ENCODE measurements around the gene CCR1. TPM values are rescaled to one million over a fixed set of nuclear protein-coding genes. Genes with fewer than 3 reads are reported as not detected.

CCR1 gene
- total and polyA plus RNA-seq, 9 of the 15 experiments (the other 6 are each of a cell fraction or from before 2014, with no cell fraction given): not detected

DNA sequence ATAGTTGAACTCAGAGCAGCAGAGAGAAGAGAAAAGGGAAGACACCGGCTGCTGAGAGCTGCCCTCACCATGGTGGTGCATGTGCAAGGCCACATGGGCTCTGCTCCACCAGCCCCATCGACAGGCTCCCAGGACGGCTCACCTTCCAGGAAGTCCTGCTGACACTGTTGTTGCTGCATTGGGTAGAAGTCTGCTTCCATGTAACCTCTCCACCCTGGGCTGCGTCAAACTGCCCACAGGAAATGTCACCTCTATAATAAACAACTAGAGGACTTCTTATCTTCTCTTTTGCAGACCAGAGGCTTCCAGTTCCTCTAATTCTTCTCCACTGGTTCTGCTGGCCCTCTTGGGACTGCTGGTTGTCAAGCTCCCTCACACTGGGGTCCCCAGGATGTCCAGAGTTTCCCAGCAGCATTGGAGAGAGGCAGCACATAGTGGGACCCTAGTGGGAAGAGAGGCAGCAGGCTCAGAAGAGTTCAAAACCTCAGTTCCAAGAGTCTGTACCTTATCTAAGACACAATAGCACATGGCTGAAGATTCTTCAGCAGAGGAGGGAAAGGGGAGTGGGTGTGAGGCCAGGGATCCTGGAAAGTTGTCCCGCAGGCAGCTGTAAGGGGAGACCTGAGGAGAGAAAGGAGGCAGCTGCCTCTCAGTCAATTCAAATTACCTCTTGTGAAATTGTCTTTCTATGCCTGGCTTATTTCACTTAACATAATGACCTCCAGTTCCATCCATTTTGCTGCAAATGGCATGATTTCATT, 28.4 kb upstream of the CCR1 start (continued):
- TF ChIP-seq, protein P1, sequence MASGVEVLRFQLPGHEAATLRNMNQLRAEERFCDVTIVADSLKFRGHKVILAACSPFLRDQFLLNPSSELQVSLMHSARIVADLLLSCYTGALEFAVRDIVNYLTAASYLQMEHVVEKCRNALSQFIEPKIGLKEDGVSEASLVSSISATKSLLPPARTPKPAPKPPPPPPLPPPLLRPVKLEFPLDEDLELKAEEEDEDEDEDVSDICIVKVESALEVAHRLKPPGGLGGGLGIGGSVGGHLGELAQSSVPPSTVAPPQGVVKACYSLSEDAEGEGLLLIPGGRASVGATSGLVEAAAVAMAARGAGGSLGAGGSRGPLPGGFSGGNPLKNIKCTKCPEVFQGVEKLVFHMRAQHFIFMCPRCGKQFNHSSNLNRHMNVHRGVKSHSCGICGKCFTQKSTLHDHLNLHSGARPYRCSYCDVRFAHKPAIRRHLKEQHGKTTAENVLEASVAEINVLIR (CRISPR knock-in tag; IDR thresholded peaks at IDR 0.05): peak; percentile 41; the same call in 1 of the 2 replicates

DNA sequence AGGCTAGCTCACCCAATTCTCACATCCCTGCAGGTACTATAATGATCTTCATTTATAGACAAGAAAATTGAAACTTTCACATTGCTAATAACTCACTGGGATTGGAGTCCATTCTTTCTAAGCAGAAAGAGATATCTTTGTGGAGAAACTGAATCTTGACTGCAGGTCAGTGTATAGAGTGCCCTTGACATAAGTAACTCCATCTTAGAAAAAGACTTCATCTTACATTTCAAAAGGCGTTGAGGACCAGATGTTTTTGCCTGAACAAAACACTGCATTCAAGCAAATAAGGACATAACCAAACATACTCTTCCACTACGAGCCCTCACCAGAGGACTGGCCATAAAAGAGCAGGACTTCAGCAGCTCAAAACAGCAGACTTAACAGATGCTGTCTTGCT, 27.3 kb upstream of the CCR1 start:
- Histone ChIP-seq H3K9me1 (ENCODE audit: control insufficient read depth, insufficient read depth, low read length) (no peaks in the 10 kb centered on the region), H3K4me2 (ENCODE audit: insufficient read depth, low read length) (no peak overlapping the region), H3K9me3 (replicated peaks; ENCODE audit: control insufficient read depth, insufficient read depth, low read depth, low read length) (no peaks in the 10 kb centered on the region), H3K4me1 (replicated peaks in 1 of 2; ENCODE audit: control insufficient read depth in 2 of 2, insufficient read depth in 2 of 2, low read length in 2 of 2) (no peaks in the 10 kb centered on the region; a peak in 1 of 5 replicates), H3K79me2 (ENCODE audit: control insufficient read depth, insufficient read depth, low read length) (no peaks in the 10 kb centered on the region), H3K4me3 (no peak overlapping the region), H4K20me1 (replicated peaks; ENCODE audit: control insufficient read depth, insufficient read depth, low read length) (no peaks in the 10 kb centered on the region), H2AFZ (ENCODE audit: low read depth, low read length) (no peak overlapping the region), H3K36me3 (ENCODE audit: control insufficient read depth, insufficient read depth, low read length) (no peaks in the 10 kb centered on the region), H3K27ac (ENCODE audit: extremely low read depth, low read depth, low read length) (no peak overlapping the region), H3K9ac (ENCODE audit: insufficient read depth in 1 of 2, low read depth in 2 of 2, low read length in 2 of 2) (no peak overlapping the region), H3K27me3 (ENCODE audit: control insufficient read depth in 2 of 2, insufficient read depth in 2 of 2, low read length in 2 of 2) (peaks cover 0 to 13% of the 10 kb centered on the region in 2 experiments; a peak in 3 of 5 replicates)
- ATAC-seq: no peak
- in situ Hi-C loops (cut with MboI) (no loop called here), intact Hi-C loops (cut with micrococcal nuclease) (no loop called here)
- no TSS peak for BruUV-seq (replicated peaks)
- FAIRE-seq: no peak
- 0% methylated on average over 2 of the region's 2 CpGs for WGBS (ENCODE audit: insufficient coverage, low coverage, missing lambda C conversion rate)
- CTCF ChIA-PET (ENCODE audit: low intra/inter-chr PET ratio): no interaction called here
- POLR2A ChIA-PET: no interaction called here
- DNase-seq (ENCODE audit: extremely low read depth in 1 of 4, low spot score in 3 of 4): no peak
- TF ChIP-seq ZNF263 (CRISPR knock-in tag; IDR thresholded peaks at IDR 0.05; ENCODE audit: borderline replicate concordance) (no peak), TFAM (CRISPR knock-in tag; conservative IDR thresholded peaks at IDR 0.05) (no peak), NCOA4 (IDR thresholded peaks at IDR 0.05; ENCODE audit: partially characterized antibody) (no peak), YY1 (IDR thresholded peaks at IDR 0.05; ENCODE audit: borderline replicate concordance in 1 of 3, control insufficient read depth in 1 of 3, extremely low read depth in 1 of 3, insufficient read depth in 3 of 3, insufficient read length in 1 of 3, insufficient replicate concordance in 2 of 3, low read depth in 1 of 3, low read length in 2 of 3) (no peak), ZNF175 (CRISPR knock-in tag; IDR thresholded peaks at IDR 0.05; ENCODE audit: low read depth) (peak; percentile 44), TOE1 (IDR thresholded peaks at IDR 0.05; ENCODE audit: borderline replicate concordance) (no peak), TOE1 (CRISPR knock-in tag; IDR thresholded peaks at IDR 0.05; ENCODE audit: borderline replicate concordance, low read depth) (no peak)
- TF ChIP-seq, protein P2, sequence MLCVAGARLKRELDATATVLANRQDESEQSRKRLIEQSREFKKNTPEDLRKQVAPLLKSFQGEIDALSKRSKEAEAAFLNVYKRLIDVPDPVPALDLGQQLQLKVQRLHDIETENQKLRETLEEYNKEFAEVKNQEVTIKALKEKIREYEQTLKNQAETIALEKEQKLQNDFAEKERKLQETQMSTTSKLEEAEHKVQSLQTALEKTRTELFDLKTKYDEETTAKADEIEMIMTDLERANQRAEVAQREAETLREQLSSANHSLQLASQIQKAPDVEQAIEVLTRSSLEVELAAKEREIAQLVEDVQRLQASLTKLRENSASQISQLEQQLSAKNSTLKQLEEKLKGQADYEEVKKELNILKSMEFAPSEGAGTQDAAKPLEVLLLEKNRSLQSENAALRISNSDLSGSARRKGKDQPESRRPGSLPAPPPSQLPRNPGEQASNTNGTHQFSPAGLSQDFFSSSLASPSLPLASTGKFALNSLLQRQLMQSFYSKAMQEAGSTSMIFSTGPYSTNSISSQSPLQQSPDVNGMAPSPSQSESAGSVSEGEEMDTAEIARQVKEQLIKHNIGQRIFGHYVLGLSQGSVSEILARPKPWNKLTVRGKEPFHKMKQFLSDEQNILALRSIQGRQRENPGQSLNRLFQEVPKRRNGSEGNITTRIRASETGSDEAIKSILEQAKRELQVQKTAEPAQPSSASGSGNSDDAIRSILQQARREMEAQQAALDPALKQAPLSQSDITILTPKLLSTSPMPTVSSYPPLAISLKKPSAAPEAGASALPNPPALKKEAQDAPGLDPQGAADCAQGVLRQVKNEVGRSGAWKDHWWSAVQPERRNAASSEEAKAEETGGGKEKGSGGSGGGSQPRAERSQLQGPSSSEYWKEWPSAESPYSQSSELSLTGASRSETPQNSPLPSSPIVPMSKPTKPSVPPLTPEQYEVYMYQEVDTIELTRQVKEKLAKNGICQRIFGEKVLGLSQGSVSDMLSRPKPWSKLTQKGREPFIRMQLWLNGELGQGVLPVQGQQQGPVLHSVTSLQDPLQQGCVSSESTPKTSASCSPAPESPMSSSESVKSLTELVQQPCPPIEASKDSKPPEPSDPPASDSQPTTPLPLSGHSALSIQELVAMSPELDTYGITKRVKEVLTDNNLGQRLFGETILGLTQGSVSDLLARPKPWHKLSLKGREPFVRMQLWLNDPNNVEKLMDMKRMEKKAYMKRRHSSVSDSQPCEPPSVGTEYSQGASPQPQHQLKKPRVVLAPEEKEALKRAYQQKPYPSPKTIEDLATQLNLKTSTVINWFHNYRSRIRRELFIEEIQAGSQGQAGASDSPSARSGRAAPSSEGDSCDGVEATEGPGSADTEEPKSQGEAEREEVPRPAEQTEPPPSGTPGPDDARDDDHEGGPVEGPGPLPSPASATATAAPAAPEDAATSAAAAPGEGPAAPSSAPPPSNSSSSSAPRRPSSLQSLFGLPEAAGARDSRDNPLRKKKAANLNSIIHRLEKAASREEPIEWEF (CRISPR knock-in tag; IDR thresholded peaks at IDR 0.05): no peak
- TF ChIP-seq, protein P3, sequence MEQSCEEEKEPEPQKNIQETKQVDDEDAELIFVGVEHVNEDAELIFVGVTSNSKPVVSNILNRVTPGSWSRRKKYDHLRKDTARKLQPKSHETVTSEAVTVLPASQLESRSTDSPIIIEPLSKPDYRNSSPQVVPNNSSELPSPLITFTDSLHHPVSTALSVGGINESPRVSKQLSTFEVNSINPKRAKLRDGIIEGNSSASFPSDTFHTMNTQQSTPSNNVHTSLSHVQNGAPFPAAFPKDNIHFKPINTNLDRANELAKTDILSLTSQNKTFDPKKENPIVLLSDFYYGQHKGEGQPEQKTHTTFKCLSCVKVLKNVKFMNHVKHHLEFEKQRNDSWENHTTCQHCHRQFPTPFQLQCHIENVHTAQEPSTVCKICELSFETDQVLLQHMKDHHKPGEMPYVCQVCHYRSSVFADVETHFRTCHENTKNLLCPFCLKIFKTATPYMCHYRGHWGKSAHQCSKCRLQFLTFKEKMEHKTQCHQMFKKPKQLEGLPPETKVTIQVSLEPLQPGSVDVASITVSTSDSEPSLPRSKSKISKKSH (CRISPR knock-in tag; IDR thresholded peaks at IDR 0.05): no peak

Data from K562 (cell line).